Measurements from ENCODE around the gene ASB7. TPM values are rescaled to one million over a fixed set of nuclear protein-coding genes. Genes with fewer than 3 reads are reported as not detected.

Gene ASB7
- total and polyA plus RNA-seq, 2 donors (not counting 1 experiment from before 2014, with no cell fraction given), result 12.1 to 19.8 TPM

- TF ChIP-seq, protein P1, sequence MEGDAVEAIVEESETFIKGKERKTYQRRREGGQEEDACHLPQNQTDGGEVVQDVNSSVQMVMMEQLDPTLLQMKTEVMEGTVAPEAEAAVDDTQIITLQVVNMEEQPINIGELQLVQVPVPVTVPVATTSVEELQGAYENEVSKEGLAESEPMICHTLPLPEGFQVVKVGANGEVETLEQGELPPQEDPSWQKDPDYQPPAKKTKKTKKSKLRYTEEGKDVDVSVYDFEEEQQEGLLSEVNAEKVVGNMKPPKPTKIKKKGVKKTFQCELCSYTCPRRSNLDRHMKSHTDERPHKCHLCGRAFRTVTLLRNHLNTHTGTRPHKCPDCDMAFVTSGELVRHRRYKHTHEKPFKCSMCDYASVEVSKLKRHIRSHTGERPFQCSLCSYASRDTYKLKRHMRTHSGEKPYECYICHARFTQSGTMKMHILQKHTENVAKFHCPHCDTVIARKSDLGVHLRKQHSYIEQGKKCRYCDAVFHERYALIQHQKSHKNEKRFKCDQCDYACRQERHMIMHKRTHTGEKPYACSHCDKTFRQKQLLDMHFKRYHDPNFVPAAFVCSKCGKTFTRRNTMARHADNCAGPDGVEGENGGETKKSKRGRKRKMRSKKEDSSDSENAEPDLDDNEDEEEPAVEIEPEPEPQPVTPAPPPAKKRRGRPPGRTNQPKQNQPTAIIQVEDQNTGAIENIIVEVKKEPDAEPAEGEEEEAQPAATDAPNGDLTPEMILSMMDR (conservative IDR thresholded peaks at IDR 0.05 in 1 of 2, IDR thresholded peaks at IDR 0.05 in 1 of 2; ENCODE audit: low read depth in 1 of 2, low read length in 2 of 2), result no peak
- TF ChIP-seq EZH2 (IDR thresholded peaks at IDR 0.05; ENCODE audit: low read length, missing control alignments), result no peak
- Histone ChIP-seq H3K36me3 (ENCODE audit: control insufficient read depth, insufficient read depth, low read length) (no peaks in the 10 kb centered on the region), H3K27me3 (ENCODE audit: control insufficient read depth, insufficient read depth, low read length) (peaks cover 3% of the 10 kb centered on the region), H4K20me1 (ENCODE audit: control insufficient read depth, extremely low read depth, insufficient read depth, low read length) (no peaks in the 10 kb centered on the region), H2AFZ (ENCODE audit: low read length) (no peak overlapping the region), H3K9me3 (ENCODE audit: control insufficient read depth, insufficient read depth, low read depth, low read length) (no peaks in the 10 kb centered on the region), H3K4me1 (ENCODE audit: control insufficient read depth, extremely low read depth, insufficient read depth, low read length) (peaks cover 2% of the 10 kb centered on the region), H3K27ac (ENCODE audit: insufficient read depth, low read length) (no peak overlapping the region), H3K79me2 (ENCODE audit: control insufficient read depth, insufficient read depth, low read length) (no peaks in the 10 kb centered on the region), H3K4me2 (ENCODE audit: extremely low read depth, insufficient read depth, low read length) (no peak overlapping the region), H3K4me3 (replicated peaks in 1 of 4; ENCODE audit: control extremely low read depth in 1 of 4, insufficient read depth in 1 of 4, low read depth in 3 of 4, low read length in 4 of 4) (no peak overlapping the region), H3K9ac (ENCODE audit: insufficient read depth, low read length) (no peak overlapping the region)
- DNase-seq (ENCODE audit: low read depth in 2 of 2), result peak in 1 of 2 donors; percentile 19
These were observed 60.9 kb downstream of the ASB7 start for GRCh38 chr15:100663086-100663914.

GRCh38 chr15:100663915-100664281, 61.5 kb downstream of the ASB7 start:
- TF ChIP-seq EZH2 (IDR thresholded peaks at IDR 0.05; ENCODE audit: low read length, missing control alignments), result no peak
- TF ChIP-seq, protein P1 (conservative IDR thresholded peaks at IDR 0.05 in 1 of 2, IDR thresholded peaks at IDR 0.05 in 1 of 2; ENCODE audit: low read depth in 1 of 2, low read length in 2 of 2), result no peak
- Histone ChIP-seq H3K36me3 (ENCODE audit: control insufficient read depth, insufficient read depth, low read length) (no peaks in the 10 kb centered on the region), H3K4me1 (ENCODE audit: control insufficient read depth, extremely low read depth, insufficient read depth, low read length) (peaks cover 2% of the 10 kb centered on the region), H3K4me2 (ENCODE audit: extremely low read depth, insufficient read depth, low read length) (peak overlapping the region; percentile 2), H3K27ac (ENCODE audit: insufficient read depth, low read length) (no peak overlapping the region), H3K4me3 (replicated peaks in 1 of 4; ENCODE audit: control extremely low read depth in 1 of 4, insufficient read depth in 1 of 4, low read depth in 3 of 4, low read length in 4 of 4) (no peak overlapping the region), H2AFZ (ENCODE audit: low read length) (no peak overlapping the region), H3K27me3 (ENCODE audit: control insufficient read depth, insufficient read depth, low read length) (peaks cover 3% of the 10 kb centered on the region), H3K79me2 (ENCODE audit: control insufficient read depth, insufficient read depth, low read length) (no peaks in the 10 kb centered on the region), H4K20me1 (ENCODE audit: control insufficient read depth, extremely low read depth, insufficient read depth, low read length) (no peaks in the 10 kb centered on the region), H3K9me3 (ENCODE audit: control insufficient read depth, insufficient read depth, low read depth, low read length) (no peaks in the 10 kb centered on the region), H3K9ac (ENCODE audit: insufficient read depth, low read length) (no peak overlapping the region)
- DNase-seq (ENCODE audit: low read depth in 2 of 2), result peak in 1 of 2 donors; percentile 33

DNA sequence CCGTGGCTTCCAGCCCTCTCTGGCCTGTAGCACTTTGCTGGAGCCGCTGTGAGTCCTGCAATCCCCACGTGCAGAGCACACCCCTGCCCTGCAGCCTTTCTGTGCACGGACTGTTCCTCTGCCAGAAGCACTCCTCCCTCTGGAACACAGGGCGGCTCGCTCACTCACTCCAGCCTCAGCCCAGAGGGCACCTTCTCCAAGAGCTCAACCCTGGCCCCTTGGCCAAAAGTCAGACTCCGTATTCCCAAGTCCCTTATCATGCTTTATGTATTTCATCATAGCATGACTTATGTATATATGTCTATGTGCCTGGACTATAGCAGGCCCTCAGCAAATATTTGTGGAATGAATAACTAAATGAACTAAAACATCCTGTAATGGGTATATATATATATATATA, 63.2 kb downstream of the ASB7 start:
- H3K4me3 ChIP-seq (replicated peaks in 1 of 4; ENCODE audit: control extremely low read depth in 1 of 4, insufficient read depth in 1 of 4, low read depth in 3 of 4, low read length in 4 of 4), result no peak overlapping the region
- H3K27me3 ChIP-seq (ENCODE audit: control insufficient read depth, insufficient read depth, low read length), result peaks cover 3% of the 10 kb centered on the region
- no peaks in the 10 kb centered on the region for H4K20me1 ChIP-seq (ENCODE audit: control insufficient read depth, extremely low read depth, insufficient read depth, low read length)
- DNase-seq (ENCODE audit: low read depth in 2 of 2), result peak in 1 of 2 donors; percentile 67
- H3K4me1 ChIP-seq (ENCODE audit: control insufficient read depth, extremely low read depth, insufficient read depth, low read length), result peaks cover 2% of the 10 kb centered on the region
- H3K4me2 ChIP-seq (ENCODE audit: extremely low read depth, insufficient read depth, low read length), result no peak overlapping the region
- no peak overlapping the region for H3K9ac ChIP-seq (ENCODE audit: insufficient read depth, low read length)
- no peak overlapping the region for H3K27ac ChIP-seq (ENCODE audit: insufficient read depth, low read length)
- no peak overlapping the region for H2AFZ ChIP-seq (ENCODE audit: low read length)
- no peaks in the 10 kb centered on the region for H3K9me3 ChIP-seq (ENCODE audit: control insufficient read depth, insufficient read depth, low read depth, low read length)
- TF ChIP-seq EZH2 (IDR thresholded peaks at IDR 0.05; ENCODE audit: low read length, missing control alignments), result no peak
- TF ChIP-seq, protein P1 (conservative IDR thresholded peaks at IDR 0.05 in 1 of 2, IDR thresholded peaks at IDR 0.05 in 1 of 2; ENCODE audit: low read depth in 1 of 2, low read length in 2 of 2), result no peak
- no peaks in the 10 kb centered on the region for H3K79me2 ChIP-seq (ENCODE audit: control insufficient read depth, insufficient read depth, low read length)
- no peaks in the 10 kb centered on the region for H3K36me3 ChIP-seq (ENCODE audit: control insufficient read depth, insufficient read depth, low read length)
